CD14-positive monocyte (primary cell): Measurements from ENCODE around the gene CEP131. TPM values are rescaled to one million over a fixed set of nuclear protein-coding genes. Genes with fewer than 3 reads are reported as not detected.

Experiments used
- DNase-seq, 3 donors: peaks; one replicate each; pipeline ENCODE4 v3.0.0-alpha.2; 2011 to 2022
- H2AFZ ChIP-seq: 2 replicates; pipeline ENCODE4 v1.6.0; 2012; ENCODE audit warnings: mild to moderate bottlenecking, low read depth, low read length, inconsistent platforms; ENCODE audit not compliant: insufficient read depth, poor library complexity, severe bottlenecking
- H3K27ac ChIP-seq, 2 donors: 1 replicate in 1 of 2; 2 replicates in 1 of 2; pipeline ENCODE4 v1.5.1; 2012 to 2013; ENCODE audit warnings: low read length in 2 of 2, control low read depth in 1 of 2, inconsistent platforms in 1 of 2, low read depth in 1 of 2, mild to moderate bottlenecking in 1 of 2
- H3K27me3 ChIP-seq, 2 donors: one replicate each; pipeline versions ENCODE4 v1.6.0 to v1.6.1; 2011 to 2013; ENCODE audit warnings: low read length in 2 of 2; ENCODE audit not compliant: control insufficient read depth in 2 of 2, insufficient read depth in 2 of 2
- H3K36me3 ChIP-seq, 2 donors: replicated peaks in 1 of 2; 1 replicate in 1 of 2; 2 replicates in 1 of 2; pipeline versions ENCODE4 v1.5.1 to v1.6.1; 2012 to 2013; ENCODE audit warnings: low read length in 2 of 2, control low read depth in 1 of 2, inconsistent platforms in 1 of 2, mild to moderate bottlenecking in 1 of 2; ENCODE audit not compliant: insufficient read depth in 2 of 2, control insufficient read depth in 1 of 2
- H3K4me1 ChIP-seq, 2 donors: 1 replicate in 1 of 2; 2 replicates in 1 of 2; pipeline versions ENCODE4 v1.5.1 to v1.6.1; 2012 to 2013; ENCODE audit warnings: low read length in 2 of 2, control low read depth in 1 of 2, inconsistent platforms in 1 of 2, mild to moderate bottlenecking in 1 of 2, moderate library complexity in 1 of 2; ENCODE audit not compliant: insufficient read depth in 2 of 2, control insufficient read depth in 1 of 2
- H3K4me2 ChIP-seq: replicated peaks from 2 replicates; pipeline ENCODE3; 2012; ENCODE audit warnings: low read length, moderate library complexity, mild to moderate bottlenecking; ENCODE audit not compliant: poor library complexity, severe bottlenecking; ENCODE audit errors: extremely low read depth
- H3K4me3 ChIP-seq, 3 experiments: fragments of 200-600 bp in 1 of 3; sonication (generic) in 1 of 3; replicated peaks in 1 of 3; 1 replicate in 2 of 3; 2 replicates in 1 of 3; pipeline ENCODE4 v1.5.1; 2011 to 2013; ENCODE audit warnings: low read length in 3 of 3, mild to moderate bottlenecking in 3 of 3, control low read depth in 2 of 3, low read depth in 2 of 3, inconsistent platforms in 1 of 3, moderate library complexity in 1 of 3
- H3K79me2 ChIP-seq: 2 replicates; pipeline ENCODE4 v1.6.0; 2012; ENCODE audit warnings: mild to moderate bottlenecking, control low read depth, inconsistent platforms, low read length, moderate library complexity; ENCODE audit not compliant: insufficient read depth
- H3K9ac ChIP-seq: 2 replicates; pipeline ENCODE4 v1.6.0; 2017; ENCODE audit warnings: low read length, mild to moderate bottlenecking; ENCODE audit not compliant: insufficient read depth, poor library complexity, severe bottlenecking
- H3K9me3 ChIP-seq, 2 donors: replicated peaks in 1 of 2; 1 replicate in 1 of 2; 2 replicates in 1 of 2; pipeline versions ENCODE4 v1.5.1 to v1.6.1; 2012 to 2013; ENCODE audit warnings: low read length in 2 of 2, control low read depth in 1 of 2; ENCODE audit not compliant: control insufficient read depth in 1 of 2, insufficient read depth in 1 of 2
- H4K20me1 ChIP-seq: 2 replicates; pipeline ENCODE4 v1.6.0; 2012; ENCODE audit warnings: mild to moderate bottlenecking, low read length, control low read depth, moderate library complexity; ENCODE audit not compliant: insufficient read depth
- H3K27ac Mint-ChIP-seq, 7 donors: one replicate each; pipeline ENCODE4 v1.8.0; 2020; ENCODE audit warnings: mild to moderate bottlenecking in 7 of 7, mixed read lengths in 7 of 7, moderate library complexity in 6 of 7, inconsistent platforms in 2 of 7
- H3K27me3 Mint-ChIP-seq, 3 donors: one replicate each; pipeline ENCODE4 v1.8.0; 2021 to 2022; ENCODE audit warnings: low read depth in 3 of 3, mild to moderate bottlenecking in 3 of 3, mixed read lengths in 3 of 3, moderate library complexity in 3 of 3, inconsistent platforms in 1 of 3
- H3K36me3 Mint-ChIP-seq, 2 donors: one replicate each; pipeline ENCODE4 v1.8.0; 2020; ENCODE audit warnings: mixed read lengths in 2 of 2, inconsistent platforms in 1 of 2, mild to moderate bottlenecking in 1 of 2
- H3K4me1 Mint-ChIP-seq: one replicate; pipeline ENCODE4 v1.8.0; 2020; ENCODE audit warnings: mild to moderate bottlenecking, mixed read lengths
- H3K4me3 Mint-ChIP-seq, 2 donors: one replicate each; pipeline ENCODE4 v1.8.0; 2020; ENCODE audit warnings: mild to moderate bottlenecking in 2 of 2, mixed read lengths in 2 of 2, moderate library complexity in 1 of 2
- H3K9me3 Mint-ChIP-seq, 7 donors: one replicate each; pipeline ENCODE4 v1.8.0; 2020 to 2022; ENCODE audit warnings: mixed read lengths in 7 of 7, mild to moderate bottlenecking in 6 of 7, moderate library complexity in 6 of 7, inconsistent platforms in 2 of 7
- CTCF ChIP-seq: fragments of 200-600 bp; IDR thresholded peaks from one replicate; pipeline ENCODE4 v1.8.0; 2022; ENCODE audit warnings: antibody characterized with exemption, mild to moderate bottlenecking
- WGBS: methylation state at CpG from one replicate; pipeline ENCODE4 v1.1.5; 2013; ENCODE audit warnings: missing lambda C conversion rate; ENCODE audit not compliant: insufficient coverage; 5-methylcytosine and 5-hydroxymethylcytosine counted together
- intact Hi-C, 2 donors: fragments of 100-400 bp; cut with micrococcal nuclease; formaldehyde crosslinking; loops; one replicate each; pipeline versions ENCODE4 v1.15.0 to v1.15.1; 2023
- polyA plus RNA-seq, 3 donors: library from polyadenylated mRNA; depleted of rRNA in 1 of 3; unstranded in 2 of 3; stranded (reverse) in 1 of 3; fragments of 300-500 nt in 2 of 3; fragments of >200 nt in 1 of 3; fragmentation: Illumina TruSeq in 2 of 3; gene quantifications; 1 replicate in 2 of 3; 2 replicates in 1 of 3; pipeline ENCODE4 v1.2.3, GENCODE V29; 2012 to 2021

Gene CEP131
- polyA plus RNA-seq, 3 donors, result 0.69 to 9.7 (median 1.0) TPM

- WGBS, result 74% methylated on average over 15 of the region's 27 CpGs
- Histone ChIP-seq H3K9me3 (no peaks in the 10 kb centered on the region), H3K9ac (no peak overlapping the region), H3K36me3 (peaks cover 4 to 16% of the 10 kb centered on the region in 2 donors), H4K20me1 (no peaks in the 10 kb centered on the region), H3K4me3 (no peak overlapping the region), H3K27ac (no peak overlapping the region), H3K4me1 (peaks cover 2 to 4% of the 10 kb centered on the region in 2 donors), H3K79me2 (no peaks in the 10 kb centered on the region), H2AFZ (peak overlapping the region; percentile 60), H3K27me3 (no peaks in the 10 kb centered on the region), H3K4me2 (no peak overlapping the region)
- TF ChIP-seq CTCF, result peak; percentile 83
- Mint-ChIP-seq H3K27ac (no peak overlapping the region), H3K9me3 (no peaks in the 10 kb centered on the region), H3K36me3 (peaks cover 18 to 33% of the 10 kb centered on the region in 2 donors), H3K27me3 (no peaks in the 10 kb centered on the region), H3K4me1 (peaks cover 2% of the 10 kb centered on the region), H3K4me3 (peak overlapping the region in 1 of 2 donors; percentile 48)
- DNase-seq, result peak; percentile 70 to 82 (median 75)
- intact Hi-C loops, result loop anchor here (1.0 to 2.0 kb wide), 2 partner anchors 58 to 59 kb away; no protein-coding TSS in a partner anchor
These were observed 21.8 kb downstream of the CEP131 start for GRCh38 chr17:81200695-81201580.

- Histone ChIP-seq H3K4me2 (no peak overlapping the region), H3K27me3 (no peaks in the 10 kb centered on the region), H3K27ac (no peak overlapping the region), H4K20me1 (no peaks in the 10 kb centered on the region), H3K9me3 (no peaks in the 10 kb centered on the region), H3K79me2 (no peaks in the 10 kb centered on the region), H3K4me3 (no peak overlapping the region), H3K36me3 (peaks cover 4 to 16% of the 10 kb centered on the region in 2 donors), H3K4me1 (peaks cover 2 to 4% of the 10 kb centered on the region in 2 donors), H3K9ac (no peak overlapping the region), H2AFZ (no peak overlapping the region)
- Mint-ChIP-seq H3K36me3 (peaks cover 16 to 33% of the 10 kb centered on the region in 2 donors), H3K27ac (peak overlapping the region in 1 of 7 donors; percentile 25), H3K4me3 (no peak overlapping the region), H3K27me3 (no peaks in the 10 kb centered on the region), H3K4me1 (peaks cover 2% of the 10 kb centered on the region), H3K9me3 (no peaks in the 10 kb centered on the region)
- intact Hi-C loops, result loop anchor here in 1 of 2 donors (2.0 kb wide), 1 partner anchor 57 kb away; no protein-coding TSS in a partner anchor
- TF ChIP-seq CTCF, result no peak
- 96% methylated on average over 18 of the region's 18 CpGs for WGBS
- no peak for DNase-seq
These were observed 22.6 kb downstream of the CEP131 start for GRCh38 chr17:81200201-81200600.
